SK-N-SH (cell line): Measurements from ENCODE around the gene NEBL. TPM values are rescaled to one million over a fixed set of nuclear protein-coding genes. Genes with fewer than 3 reads are reported as not detected.

Experiments used
- CTCF ChIA-PET: fragments of 300-600, 350-600 bp; formaldehyde crosslinking; extraction: SDS; loops from one replicate; lab custom pipeline; 2021; lab: Yijun Ruan, JAX
- POLR2A ChIA-PET: fragments of 350-600 bp; sonication (Branson Sonifier 250); formaldehyde crosslinking; extraction: SDS; loops from one replicate; lab custom pipeline; 2020; ENCODE audit warnings: antibody characterized with exemption, inconsistent platforms; lab: Yijun Ruan, JAX
- DNase-seq: peaks from one replicate; pipeline ENCODE4 v3.0.0; 2012
- H2AFZ ChIP-seq: fragments of 200-600 bp; sonication (generic); 2 replicates; pipeline ENCODE4 v1.8.1; 2016; ENCODE audit warnings: antibody characterized with exemption, mild to moderate bottlenecking, low read depth
- H3F3A ChIP-seq: fragments of 200-600 bp; sonication (generic); replicated peaks from 2 replicates; pipeline ENCODE3; 2016; ENCODE audit warnings: antibody characterized with exemption, mild to moderate bottlenecking; ENCODE audit not compliant: insufficient read depth
- H3K27ac ChIP-seq, 2 experiments: fragments of 200-500 bp in 1 of 2; fragments of 200-600 bp in 1 of 2; sonication (Bioruptor generic) in 1 of 2; sonication (generic), shearing (Covaris generic) in 1 of 2; 2 replicates each; pipeline versions ENCODE4 v1.5.1 to v1.6.1; 2014 to 2016; ENCODE audit warnings: low read depth in 2 of 2, inconsistent platforms in 1 of 2, low read length in 1 of 2, mild to moderate bottlenecking in 1 of 2, mixed read lengths in 1 of 2
- H3K27me3 ChIP-seq: fragments of 200-600 bp; sonication (generic), shearing (Covaris generic); 2 replicates; pipeline ENCODE4 v1.6.1; 2016; ENCODE audit warnings: mixed run types; ENCODE audit not compliant: insufficient read depth
- H3K36me3 ChIP-seq, 2 experiments: fragments of 200-500 bp in 1 of 2; fragments of 200-600 bp in 1 of 2; sonication (Bioruptor generic) in 1 of 2; sonication (generic) in 1 of 2; replicated peaks in 1 of 2; 2 replicates each; pipeline versions ENCODE3 to v1.5.1; 2014 to 2016; ENCODE audit warnings: low read length in 1 of 2, mild to moderate bottlenecking in 1 of 2; ENCODE audit not compliant: insufficient read depth in 2 of 2, control insufficient read depth in 1 of 2
- H3K4me1 ChIP-seq, 2 experiments: fragments of 200-500 bp in 1 of 2; fragments of 200-600 bp in 1 of 2; sonication (Bioruptor generic) in 1 of 2; sonication (generic), shearing (Covaris generic) in 1 of 2; 2 replicates each; pipeline versions ENCODE4 v1.5.1 to v1.6.1; 2014 to 2016; ENCODE audit warnings: low read depth in 1 of 2, low read length in 1 of 2, mixed run types in 1 of 2; ENCODE audit not compliant: insufficient read depth in 2 of 2, control insufficient read depth in 1 of 2
- H3K4me2 ChIP-seq: fragments of 200-600 bp; sonication (generic), shearing (Covaris generic); 2 replicates; pipeline ENCODE4 v1.6.1; 2017; ENCODE audit warnings: mixed run types
- H3K4me3 ChIP-seq, 2 experiments: fragments of 200-500 bp in 1 of 2; fragments of 200-600 bp in 1 of 2; sonication (Bioruptor generic) in 1 of 2; sonication (generic), shearing (Covaris generic) in 1 of 2; 2 replicates each; pipeline versions ENCODE4 v1.5.1 to v1.8.1; 2014 to 2016; ENCODE audit warnings: low read depth in 2 of 2, inconsistent platforms in 1 of 2, low read length in 1 of 2, mild to moderate bottlenecking in 1 of 2, mixed read lengths in 1 of 2, moderate library complexity in 1 of 2
- H3K79me2 ChIP-seq: fragments of 200-600 bp; sonication (generic); 2 replicates; pipeline ENCODE4 v1.8.1; 2017; ENCODE audit warnings: mild to moderate bottlenecking; ENCODE audit not compliant: insufficient read depth
- H3K9ac ChIP-seq: fragments of 200-600 bp; sonication (generic); 2 replicates; pipeline ENCODE4 v1.6.1; 2017; ENCODE audit warnings: mixed run types
- H3K9me2 ChIP-seq: fragments of 200-600 bp; sonication (generic); 2 replicates; pipeline ENCODE4 v1.6.1; 2017; ENCODE audit warnings: mixed run types
- H3K9me3 ChIP-seq: fragments of 200-600 bp; sonication (generic); 2 replicates; pipeline ENCODE4 v1.6.1; 2017; ENCODE audit warnings: mixed run types, mild to moderate bottlenecking, moderate library complexity
- H4K20me1 ChIP-seq: fragments of 200-600 bp; sonication (generic); 2 replicates; pipeline ENCODE4 v1.6.1; 2017; ENCODE audit warnings: mild to moderate bottlenecking, mixed run types; ENCODE audit not compliant: insufficient read depth
- EP300 ChIP-seq, 2 experiments: IDR thresholded peaks; 2 replicates each; pipeline versions ENCODE4 v1.4.0 to v1.6.1; 2012; ENCODE audit warnings: borderline replicate concordance in 1 of 2, low read depth in 1 of 2, low read length in 1 of 2
- FOSL2 ChIP-seq: IDR thresholded peaks from 2 replicates; pipeline ENCODE4 v1.4.0; 2012; ENCODE audit warnings: low read depth, mild to moderate bottlenecking, moderate library complexity, borderline replicate concordance
- FOXJ3 ChIP-seq: sonication (generic); formaldehyde crosslinking; IDR thresholded peaks from 2 replicates; pipeline ENCODE4 v1.5.1; 2020; ENCODE audit warnings: mild to moderate bottlenecking, missing genetic modification reagents
- MEF2A ChIP-seq: IDR thresholded peaks from 2 replicates; pipeline ENCODE4 v1.4.0; 2012; ENCODE audit warnings: low read depth, borderline replicate concordance
- MXI1 ChIP-seq: IDR thresholded peaks from 2 replicates; pipeline ENCODE4 v1.6.1; 2012; ENCODE audit warnings: mild to moderate bottlenecking, low read depth, low read length, improper control_type of control experiment
- NFIC ChIP-seq: IDR thresholded peaks from 2 replicates; pipeline ENCODE4 v1.4.0; 2012; ENCODE audit warnings: borderline replicate concordance
- REST ChIP-seq: IDR thresholded peaks from 2 replicates; pipeline ENCODE4 v1.6.1; 2012; ENCODE audit warnings: mild to moderate bottlenecking, low read depth, low read length, moderate library complexity
- USF1 ChIP-seq: IDR thresholded peaks from 2 replicates; pipeline ENCODE4 v1.4.0; 2012; ENCODE audit warnings: low read depth, borderline replicate concordance
- USF2 ChIP-seq: fragments of 150-350 bp; IDR thresholded peaks from 2 replicates; pipeline ENCODE4 v1.6.1; 2017; ENCODE audit warnings: antibody characterized with exemption, low read length, low read depth, borderline replicate concordance
- WGBS: methylation state at CpG from one replicate; pipeline ENCODE4 v1.1.6; 2017; ENCODE audit warnings: low lambda C conversion rate; 5-methylcytosine and 5-hydroxymethylcytosine counted together
- polyA plus RNA-seq, 3 experiments: library from polyadenylated mRNA; depleted of rRNA; stranded (reverse); fragments of >200 nt; gene quantifications; 2 replicates each; pipeline ENCODE4 v1.2.3, GENCODE V29; 2012

The NEBL gene
- polyA plus RNA-seq, 1 of the 3 experiments (the other 2 are of a cell fraction): 0.58 TPM

GRCh38 chr10:20817116-20817515 lies 80.0 kb downstream of the NEBL start:
- POLR2A ChIA-PET: no interaction called here
- no peak overlapping the region for H2AFZ ChIP-seq
- no peak for TF ChIP-seq USF2
- no peak for TF ChIP-seq MXI1
- TF ChIP-seq NFIC: no peak
- TF ChIP-seq EP300 (IDR thresholded peaks at IDR 0.05; ENCODE audit: borderline replicate concordance in 1 of 2, low read depth in 1 of 2, low read length in 1 of 2): no peak
- TF ChIP-seq FOXJ3 (CRISPR knock-in tag): no peak
- TF ChIP-seq REST: no peak
- no peak for TF ChIP-seq MEF2A
- no peak for TF ChIP-seq USF1
- TF ChIP-seq, all 33 proteins: peak for 0
- Histone ChIP-seq H3K9me3 (no peaks in the 10 kb centered on the region), H3F3A (no peaks in the 10 kb centered on the region), H3K36me3 (peaks cover 0 to 7% of the 10 kb centered on the region in 2 experiments), H3K27me3 (no peaks in the 10 kb centered on the region), H4K20me1 (no peaks in the 10 kb centered on the region), H3K4me3 (no peak overlapping the region), H3K4me1 (no peaks in the 10 kb centered on the region; a peak in 1 of 4 replicates), H3K27ac (no peak overlapping the region), H3K9me2 (no peaks in the 10 kb centered on the region), H3K4me2 (no peak overlapping the region), H3K79me2 (no peaks in the 10 kb centered on the region), H3K9ac (no peak overlapping the region)
- CTCF ChIA-PET: no interaction called here
- 48% methylated on average over 3 of the region's 3 CpGs for WGBS
- DNase-seq: no peak

GRCh38 chr10:20814116-20814515 lies 83.0 kb downstream of the NEBL start:
- no peak for TF ChIP-seq FOSL2
- no peak overlapping the region for H3K4me3 ChIP-seq
- H3K9me3 ChIP-seq: no peaks in the 10 kb centered on the region
- H3K79me2 ChIP-seq: no peaks in the 10 kb centered on the region
- H3F3A ChIP-seq: no peaks in the 10 kb centered on the region
- no peak overlapping the region for H2AFZ ChIP-seq
- H3K4me2 ChIP-seq: no peak overlapping the region
- H4K20me1 ChIP-seq: no peaks in the 10 kb centered on the region
- peaks cover 0 to 3% of the 10 kb centered on the region in 2 experiments; a peak in 2 of 4 replicates for H3K4me1 ChIP-seq
- no peak overlapping the region for H3K27ac ChIP-seq
- peaks cover 0 to 8% of the 10 kb centered on the region in 2 experiments for H3K36me3 ChIP-seq
- no peaks in the 10 kb centered on the region for H3K27me3 ChIP-seq
- no peak overlapping the region for H3K9ac ChIP-seq
- ChIA-PET POLR2A (no interaction called here), CTCF (interaction anchor here (0.8 to 2.5 kb wide), 3 partner anchors 9 to 995 kb away, joined by 3 to 6 read pairs (median 3); no protein-coding TSS in a partner anchor)
- no peaks in the 10 kb centered on the region for H3K9me2 ChIP-seq
- WGBS: 76% methylated on average over 5 of the region's 5 CpGs
- DNase-seq: no peak
